HCT116 (cell line): Measurements from ENCODE around the gene KLHDC3. TPM values are rescaled to one million over a fixed set of nuclear protein-coding genes. Genes with fewer than 3 reads are reported as not detected.

Experiments used
- ATAC-seq: fragments of 200-7000 bp; cut with Tn5 transposase; 2 replicates; pipeline ENCODE4 v1.9.1; 2020; ENCODE audit warnings: mild to moderate bottlenecking, moderate library complexity
- BruUV-seq: library from RNA; stranded (reverse); fragments of 400-500 nt; replicated peaks from 2 replicates; lab custom pipeline; 2021; lab: Mats Ljungman, UMichigan
- CTCF ChIA-PET: fragments of 300-600 bp; sonication (Branson Sonifier 250); formaldehyde crosslinking; loops from one replicate; lab custom pipeline; 2021; ENCODE audit warnings: antibody characterized with exemption; lab: Charles Lee
- POLR2A ChIA-PET: fragments of 300-600, 350-600 bp; sonication (Branson Sonifier 250); formaldehyde crosslinking; loops from one replicate; lab custom pipeline; 2021; ENCODE audit warnings: antibody characterized with exemption; lab: Charles Lee
- RAD21 ChIA-PET, 2 experiments: fragments of 300-600 bp; sonication (Branson Sonifier 250); formaldehyde crosslinking; loops; one replicate each; lab custom pipeline; 2023; ENCODE audit warnings: low total read pairs in 2 of 2; ENCODE audit not compliant: uncharacterized antibody in 2 of 2, unreplicated experiment in 2 of 2, low non-redundant PET in 1 of 2; lab: Charles Lee
- DNase-seq: peaks from one replicate; pipeline ENCODE4 v3.0.0-alpha.2; 2010; ENCODE audit warnings: low read depth, low spot score
- H2AFZ ChIP-seq: fragments of 200-600 bp; shearing (Covaris generic), sonication (generic); 2 replicates; pipeline ENCODE4 v1.6.1; 2017; ENCODE audit warnings: low read depth, mixed run types, mixed read lengths, antibody characterized with exemption, low read length; ENCODE audit not compliant: poor library complexity, severe bottlenecking
- H3K27ac ChIP-seq: 2 replicates; pipeline ENCODE4 v1.5.1; 2012; ENCODE audit warnings: low read depth, low read length
- H3K27me3 ChIP-seq: fragments of 200-600 bp; sonication (generic); 2 replicates; pipeline ENCODE4 v1.6.1; 2016; ENCODE audit warnings: mixed run types, low read length, mixed read lengths; ENCODE audit not compliant: insufficient read depth
- H3K36me3 ChIP-seq, 2 experiments: fragments of 200-500 bp in 1 of 2; fragments of 200-600 bp in 1 of 2; sonication (Bioruptor generic) in 1 of 2; sonication (generic) in 1 of 2; 2 replicates each; pipeline versions ENCODE4 v1.5.1 to v1.6.1; 2014 to 2016; ENCODE audit warnings: low read length in 2 of 2, inconsistent platforms in 1 of 2, mixed read lengths in 1 of 2, mixed run types in 1 of 2; ENCODE audit not compliant: insufficient read depth in 2 of 2, control insufficient read depth in 1 of 2
- H3K4me1 ChIP-seq, 2 experiments: fragments of 200-600 bp in 1 of 2; sonication (generic) in 1 of 2; 2 replicates each; pipeline versions ENCODE4 v1.5.1 to v1.6.1; 2012 to 2017; ENCODE audit warnings: low read length in 2 of 2, inconsistent platforms in 1 of 2, mild to moderate bottlenecking in 1 of 2, mixed read lengths in 1 of 2, mixed run types in 1 of 2, moderate library complexity in 1 of 2; ENCODE audit not compliant: insufficient read depth in 2 of 2, control insufficient read depth in 1 of 2
- H3K4me2 ChIP-seq: fragments of 200-600 bp; sonication (generic); 2 replicates; pipeline ENCODE4 v1.6.1; 2017; ENCODE audit warnings: mixed run types, low read length, mixed read lengths
- H3K4me3 ChIP-seq, 2 experiments: fragments of 200-600 bp in 1 of 2; sonication (generic) in 1 of 2; replicated peaks in 1 of 2; 2 replicates each; pipeline ENCODE4 v1.5.1; 2011 to 2016; ENCODE audit warnings: low read length in 2 of 2, control low read depth in 1 of 2, low read depth in 1 of 2, mild to moderate bottlenecking in 1 of 2, mixed read lengths in 1 of 2, mixed run types in 1 of 2
- H3K79me2 ChIP-seq: fragments of 200-600 bp; sonication (generic); 2 replicates; pipeline ENCODE4 v1.6.1; 2017; ENCODE audit warnings: mild to moderate bottlenecking, mixed run types, low read length, moderate library complexity, mixed read lengths; ENCODE audit not compliant: insufficient read depth
- H3K9ac ChIP-seq: fragments of 200-600 bp; sonication (generic); 2 replicates; pipeline ENCODE4 v1.6.1; 2016; ENCODE audit warnings: low read length, mixed read lengths
- H3K9me2 ChIP-seq: fragments of 200-600 bp; sonication (generic), shearing (Covaris generic); 2 replicates; pipeline ENCODE4 v1.6.1; 2017; ENCODE audit warnings: mixed run types, mild to moderate bottlenecking, moderate library complexity; ENCODE audit not compliant: insufficient read depth
- H3K9me3 ChIP-seq, 2 experiments: fragments of 200-500 bp in 1 of 2; fragments of 200-600 bp in 1 of 2; sonication (Bioruptor generic) in 1 of 2; sonication (generic) in 1 of 2; 2 replicates each; pipeline ENCODE4 v1.6.1; 2014 to 2017; ENCODE audit warnings: low read length in 2 of 2, mixed read lengths in 2 of 2, inconsistent platforms in 1 of 2, low read depth in 1 of 2, mild to moderate bottlenecking in 1 of 2, mixed run types in 1 of 2, moderate library complexity in 1 of 2; ENCODE audit not compliant: control insufficient read depth in 1 of 2, insufficient read depth in 1 of 2
- H4K20me1 ChIP-seq: fragments of 200-600 bp; sonication (generic), shearing (Covaris generic); 2 replicates; pipeline ENCODE4 v1.6.1; 2017; ENCODE audit warnings: mixed run types, mild to moderate bottlenecking, moderate library complexity; ENCODE audit not compliant: insufficient read depth
- ATF3 ChIP-seq: IDR thresholded peaks from 2 replicates; pipeline ENCODE4 v1.6.1; 2012
- CBX3 ChIP-seq: IDR thresholded peaks from 2 replicates; pipeline ENCODE4 v1.6.1; 2012; ENCODE audit warnings: low read depth
- CTCF ChIP-seq, 3 experiments: fragments of 200-600 bp in 1 of 3; sonication (generic) in 1 of 3; IDR thresholded peaks in 2 of 3; conservative IDR thresholded peaks in 1 of 3; 2 replicates each; pipeline ENCODE4 v1.5.1; 2012 to 2017; ENCODE audit warnings: low read depth in 2 of 3, low read length in 2 of 3, antibody characterized with exemption in 1 of 3, borderline replicate concordance in 1 of 3, control low read depth in 1 of 3, mild to moderate bottlenecking in 1 of 3, mixed read lengths in 1 of 3, mixed run types in 1 of 3, moderate library complexity in 1 of 3; ENCODE audit not compliant: insufficient read depth in 1 of 3
- EZH2 ChIP-seq: fragments of 200-600 bp; sonication (generic); IDR thresholded peaks from 2 replicates; pipeline ENCODE4 v1.6.1; 2017; ENCODE audit warnings: antibody characterized with exemption, mixed run types
- EZH2phosphoT487 ChIP-seq: fragments of 200-600 bp; IDR thresholded peaks from 2 replicates; pipeline ENCODE4 v1.6.1; 2018; ENCODE audit warnings: antibody characterized with exemption, borderline replicate concordance
- JUND ChIP-seq: IDR thresholded peaks from 2 replicates; pipeline ENCODE4 v1.6.1; 2012
- POLR2A ChIP-seq: IDR thresholded peaks from 2 replicates; pipeline ENCODE4 v1.7.0; 2011; ENCODE audit warnings: borderline replicate concordance; ENCODE audit not compliant: insufficient read depth, insufficient read length; ENCODE audit errors: extremely low read depth
- POLR2AphosphoS5 ChIP-seq: IDR thresholded peaks from 2 replicates; pipeline ENCODE4 v1.6.1; 2011; ENCODE audit warnings: mild to moderate bottlenecking, low read depth, low read length, moderate library complexity
- RAD21 ChIP-seq: IDR thresholded peaks from 2 replicates; pipeline ENCODE4 v1.6.1; 2012; ENCODE audit warnings: low read depth, mild to moderate bottlenecking
- SIN3A ChIP-seq: IDR thresholded peaks from 2 replicates; pipeline ENCODE4 v1.6.1; 2012; ENCODE audit warnings: low read depth
- SP1 ChIP-seq: IDR thresholded peaks from 2 replicates; pipeline ENCODE4 v1.6.1; 2012; ENCODE audit warnings: low read depth
- SRF ChIP-seq: IDR thresholded peaks from 2 replicates; pipeline ENCODE4 v1.6.1; 2012; ENCODE audit warnings: low read depth
- YY1 ChIP-seq: IDR thresholded peaks from 2 replicates; pipeline ENCODE4 v1.6.1; 2011; ENCODE audit warnings: low read length, low read depth, moderate library complexity, mild to moderate bottlenecking; ENCODE audit not compliant: insufficient replicate concordance; ENCODE audit errors: extremely low read depth
- ZFX ChIP-seq: fragments of 450-650 bp; IDR thresholded peaks from 2 replicates; pipeline ENCODE4 v1.6.1; 2017
- intact Hi-C: fragments of 100-400 bp; cut with micrococcal nuclease; formaldehyde crosslinking; loops from 2 replicates; pipeline ENCODE4 v1.10.0; 2022
- total RNA-seq: library from RNA; stranded (reverse); gene quantifications from one replicate; pipeline ENCODE4 v1.2.1, GENCODE V29; 2021; ENCODE audit not compliant: unreplicated experiment
- TF ChIP-seq, protein P1 (sequence below): IDR thresholded peaks from 2 replicates; pipeline ENCODE4 v1.6.1; 2012; ENCODE audit warnings: low read depth
- TF ChIP-seq, protein P2 (sequence below): IDR thresholded peaks from 2 replicates; pipeline ENCODE4 v1.6.1; 2012

KLHDC3 gene
- total RNA-seq, 1 experiment from 2014 or later = 67.2 TPM

DNA sequence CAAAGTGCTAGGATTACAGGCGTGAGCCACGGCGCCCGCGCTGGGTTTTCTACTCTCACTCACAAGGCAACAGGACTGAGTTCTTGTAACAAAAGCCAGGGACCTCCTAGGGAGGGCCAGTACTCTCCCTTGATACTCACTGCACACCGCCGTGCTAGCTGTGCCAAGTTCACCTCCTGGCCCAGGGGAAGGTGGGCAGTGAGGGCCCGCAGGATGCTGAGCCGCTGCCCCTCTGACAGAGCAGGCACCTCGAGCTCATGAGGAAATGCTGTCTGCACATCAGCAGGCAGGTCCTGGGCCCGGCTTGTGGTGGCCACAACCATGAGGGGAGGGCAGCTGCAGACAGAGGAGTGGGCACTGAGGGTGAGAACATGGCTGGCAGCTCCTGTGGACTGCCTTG lies 46.8 kb upstream of the KLHDC3 start (continued):
- TF ChIP-seq CTCF (IDR thresholded peaks at IDR 0.05 in 2 of 3, conservative IDR thresholded peaks at IDR 0.05 in 1 of 3; ENCODE audit: borderline replicate concordance in 1 of 3, insufficient read depth in 1 of 3, low read depth in 2 of 3, low read length in 2 of 3) = no peak
- no peak for TF ChIP-seq YY1
- no peak for TF ChIP-seq CBX3
- TF ChIP-seq SRF = no peak
- TF ChIP-seq POLR2A = no peak
- TF ChIP-seq, all 23 proteins: peak for 0

- RAD21 ChIA-PET = no interaction called here
- H3K27me3 ChIP-seq = no peaks in the 10 kb centered on the region
- no peaks in the 10 kb centered on the region for H3K79me2 ChIP-seq
- CTCF ChIA-PET = no interaction called here
- no peak overlapping the region for H3K27ac ChIP-seq
- no peaks in the 10 kb centered on the region for H3K9me2 ChIP-seq
- BruUV-seq = no TSS peak
- intact Hi-C loops = no loop called here
- H4K20me1 ChIP-seq = no peaks in the 10 kb centered on the region
- no peak overlapping the region for H2AFZ ChIP-seq
- DNase-seq (no peak), ATAC-seq (no peak)
- no peak overlapping the region for H3K4me2 ChIP-seq
- peaks cover 15 to 27% of the 10 kb centered on the region in 2 experiments for H3K4me1 ChIP-seq
- peaks cover 0 to 3% of the 10 kb centered on the region in 2 experiments; a peak in 2 of 4 replicates for H3K36me3 ChIP-seq
- no peak overlapping the region for H3K4me3 ChIP-seq
- POLR2A ChIA-PET = no interaction called here
- no peak overlapping the region for H3K9ac ChIP-seq
- no peaks in the 10 kb centered on the region for H3K9me3 ChIP-seq
- no peak for TF ChIP-seq ZFX
- TF ChIP-seq SP1 = no peak
- TF ChIP-seq POLR2A = no peak
- TF ChIP-seq, protein P1, sequence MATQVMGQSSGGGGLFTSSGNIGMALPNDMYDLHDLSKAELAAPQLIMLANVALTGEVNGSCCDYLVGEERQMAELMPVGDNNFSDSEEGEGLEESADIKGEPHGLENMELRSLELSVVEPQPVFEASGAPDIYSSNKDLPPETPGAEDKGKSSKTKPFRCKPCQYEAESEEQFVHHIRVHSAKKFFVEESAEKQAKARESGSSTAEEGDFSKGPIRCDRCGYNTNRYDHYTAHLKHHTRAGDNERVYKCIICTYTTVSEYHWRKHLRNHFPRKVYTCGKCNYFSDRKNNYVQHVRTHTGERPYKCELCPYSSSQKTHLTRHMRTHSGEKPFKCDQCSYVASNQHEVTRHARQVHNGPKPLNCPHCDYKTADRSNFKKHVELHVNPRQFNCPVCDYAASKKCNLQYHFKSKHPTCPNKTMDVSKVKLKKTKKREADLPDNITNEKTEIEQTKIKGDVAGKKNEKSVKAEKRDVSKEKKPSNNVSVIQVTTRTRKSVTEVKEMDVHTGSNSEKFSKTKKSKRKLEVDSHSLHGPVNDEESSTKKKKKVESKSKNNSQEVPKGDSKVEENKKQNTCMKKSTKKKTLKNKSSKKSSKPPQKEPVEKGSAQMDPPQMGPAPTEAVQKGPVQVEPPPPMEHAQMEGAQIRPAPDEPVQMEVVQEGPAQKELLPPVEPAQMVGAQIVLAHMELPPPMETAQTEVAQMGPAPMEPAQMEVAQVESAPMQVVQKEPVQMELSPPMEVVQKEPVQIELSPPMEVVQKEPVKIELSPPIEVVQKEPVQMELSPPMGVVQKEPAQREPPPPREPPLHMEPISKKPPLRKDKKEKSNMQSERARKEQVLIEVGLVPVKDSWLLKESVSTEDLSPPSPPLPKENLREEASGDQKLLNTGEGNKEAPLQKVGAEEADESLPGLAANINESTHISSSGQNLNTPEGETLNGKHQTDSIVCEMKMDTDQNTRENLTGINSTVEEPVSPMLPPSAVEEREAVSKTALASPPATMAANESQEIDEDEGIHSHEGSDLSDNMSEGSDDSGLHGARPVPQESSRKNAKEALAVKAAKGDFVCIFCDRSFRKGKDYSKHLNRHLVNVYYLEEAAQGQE = no peak
- TF ChIP-seq YY1 = no peak
- TF ChIP-seq SIN3A = no peak
- TF ChIP-seq CTCF (IDR thresholded peaks at IDR 0.05 in 2 of 3, conservative IDR thresholded peaks at IDR 0.05 in 1 of 3; ENCODE audit: borderline replicate concordance in 1 of 3, insufficient read depth in 1 of 3, low read depth in 2 of 3, low read length in 2 of 3) = no peak
- no peak for TF ChIP-seq EZH2phosphoT487
- TF ChIP-seq, protein P2, sequence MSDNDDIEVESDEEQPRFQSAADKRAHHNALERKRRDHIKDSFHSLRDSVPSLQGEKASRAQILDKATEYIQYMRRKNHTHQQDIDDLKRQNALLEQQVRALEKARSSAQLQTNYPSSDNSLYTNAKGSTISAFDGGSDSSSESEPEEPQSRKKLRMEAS = no peak
- no peak for TF ChIP-seq POLR2AphosphoS5
- TF ChIP-seq JUND = no peak
- no peak for TF ChIP-seq EZH2
- no peak for TF ChIP-seq ATF3
- TF ChIP-seq SRF = no peak
- no peak for TF ChIP-seq RAD21
Measured at GRCh38 chr6:42968126-42968701, 45.8 kb upstream of the KLHDC3 start.
